PFSK-1 (cell line): ENCODE results near the gene CCDC85A.

Experiments used
- POLR2AphosphoS5 ChIP-seq: IDR thresholded peaks from 2 replicates; pipeline ENCODE4 v1.6.1; 2012; ENCODE audit warnings: low read depth, mild to moderate bottlenecking, control low read depth, low read length, moderate library complexity
- REST ChIP-seq, 2 experiments: IDR thresholded peaks; 2 replicates each; pipeline versions ENCODE4 v1.6.1 to v1.8.0; 2011 to 2012; ENCODE audit warnings: low read depth in 2 of 2, low read length in 2 of 2, control low read depth in 1 of 2, inconsistent platforms in 1 of 2, mild to moderate bottlenecking in 1 of 2, moderate library complexity in 1 of 2; ENCODE audit not compliant: insufficient read depth in 1 of 2
- TAF1 ChIP-seq: IDR thresholded peaks from 2 replicates; pipeline ENCODE4 v1.6.1; 2012; ENCODE audit warnings: low read length, control low read depth, borderline replicate concordance; ENCODE audit not compliant: insufficient read depth

DNA sequence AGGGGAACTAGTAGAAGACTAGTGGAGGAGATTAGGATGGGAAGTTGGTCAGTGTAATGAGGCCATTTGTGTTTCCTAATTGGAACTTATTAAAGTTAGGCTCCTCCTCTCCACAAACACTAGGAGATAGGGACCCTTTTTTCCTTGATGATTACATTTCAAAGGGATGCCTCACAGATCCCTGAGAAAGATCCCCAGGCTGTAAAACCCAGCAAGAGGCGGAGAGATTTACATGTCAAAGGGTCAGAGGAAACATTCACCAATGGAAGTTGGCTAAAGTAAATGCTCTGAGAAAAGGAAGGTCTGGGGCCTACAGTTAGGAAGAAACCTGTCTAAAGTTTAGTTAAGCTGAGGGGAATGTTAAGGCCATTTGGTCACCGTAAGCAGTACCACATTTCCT is 1.4 kb upstream of the CCDC85A start:
- TF ChIP-seq TAF1 = no peak
- TF ChIP-seq REST (IDR thresholded peaks at IDR 0.05; ENCODE audit: insufficient read depth in 1 of 2, low read depth in 2 of 2, low read length in 2 of 2) = no peak
- TF ChIP-seq POLR2AphosphoS5 = no peak
